Fibroblast of skin of back (primary cell): Measurements from ENCODE around the gene NDUFS7. TPM values are rescaled to one million over a fixed set of nuclear protein-coding genes. Genes with fewer than 3 reads are reported as not detected.
A peak's percentile ranks its signal among the peaks of the same experiment; 100 is the strongest.

Experiments used
- DNase-seq: peaks from one replicate; pipeline ENCODE4 v3.0.0-alpha.2; 2013
- polyA plus RNA-seq, 2 experiments: library from polyadenylated mRNA; unstranded; fragments of 120-200 nt; gene quantifications; one replicate each; pipeline ENCODE4 v1.2.1, GENCODE V29; 2013; ENCODE audit not compliant: insufficient read length in 2 of 2

NDUFS7 gene
- 68.4 TPM for polyA plus RNA-seq (2013, experiment 1 of 2; ENCODE audit: insufficient read length)
- 48.1 TPM for polyA plus RNA-seq (2013, experiment 2 of 2; ENCODE audit: insufficient read length)

- DNase-seq, result peak; percentile 89
These were observed at the start of gene NDUFS7 for GRCh38 chr19:1383312-1384084. Gene NDUFS7, plus strand, starts transcription at chr19:1383907. Its CDS starts 20 bp downstream, at chr19:1383927.

GRCh38 chr19:1336079-1336684 is 47.5 kb upstream of the NDUFS7 start:
- DNase-seq, result no peak

GRCh38 chr19:1340681-1341469 is 42.8 kb upstream of the NDUFS7 start:
- no peak for DNase-seq

- no peak for DNase-seq
These were observed 40.7 kb upstream of the NDUFS7 start for GRCh38 chr19:1343041-1343440.

- DNase-seq, result no peak
These were observed 34.5 kb upstream of the NDUFS7 start for GRCh38 chr19:1349211-1349610.

DNA sequence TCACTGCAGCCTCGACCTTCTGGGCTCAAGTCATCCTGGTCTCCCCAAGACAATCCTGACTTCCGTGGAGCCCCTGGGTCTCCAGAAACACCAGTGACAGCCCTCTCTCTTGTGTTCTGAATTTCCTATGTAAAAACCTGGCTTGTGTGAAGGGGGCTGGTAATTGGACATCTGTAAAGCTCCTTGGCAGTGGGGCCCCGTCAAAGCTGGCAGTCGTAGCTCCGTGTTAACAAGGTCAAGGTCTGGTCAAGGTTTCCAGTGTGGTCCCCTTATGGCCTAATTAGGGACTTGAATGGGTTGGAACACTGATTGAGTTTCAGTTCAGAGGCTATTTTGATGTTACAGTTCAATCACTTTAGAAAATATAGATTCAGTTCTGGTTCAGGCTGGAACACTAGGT is 32.8 kb upstream of the NDUFS7 start:
- no peak for DNase-seq

GRCh38 chr19:1351381-1351851 is 32.3 kb upstream of the NDUFS7 start:
- DNase-seq, result no peak

DNA sequence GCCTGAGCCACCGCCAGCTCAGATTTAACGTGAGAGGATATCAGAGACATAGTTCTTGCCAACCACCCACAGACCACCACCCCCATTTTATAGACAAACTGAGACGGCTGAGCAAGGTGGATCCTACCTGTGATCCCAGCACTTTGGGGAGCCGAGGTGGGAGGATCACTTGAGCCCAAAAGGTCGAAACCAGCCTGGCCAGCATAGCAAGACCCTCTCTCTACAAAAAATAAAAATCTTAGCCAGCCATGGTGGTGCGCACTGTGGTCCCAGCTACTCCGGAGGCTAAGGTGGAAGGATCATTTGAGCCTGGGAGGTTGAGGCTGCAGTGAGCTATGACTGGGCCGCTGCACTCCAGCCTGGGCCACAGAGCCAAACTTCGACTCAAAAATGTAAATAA is 30.6 kb upstream of the NDUFS7 start:
- DNase-seq, result no peak

- no peak for DNase-seq
These were observed 28.6 kb upstream of the NDUFS7 start for GRCh38 chr19:1354970-1355567.

DNA sequence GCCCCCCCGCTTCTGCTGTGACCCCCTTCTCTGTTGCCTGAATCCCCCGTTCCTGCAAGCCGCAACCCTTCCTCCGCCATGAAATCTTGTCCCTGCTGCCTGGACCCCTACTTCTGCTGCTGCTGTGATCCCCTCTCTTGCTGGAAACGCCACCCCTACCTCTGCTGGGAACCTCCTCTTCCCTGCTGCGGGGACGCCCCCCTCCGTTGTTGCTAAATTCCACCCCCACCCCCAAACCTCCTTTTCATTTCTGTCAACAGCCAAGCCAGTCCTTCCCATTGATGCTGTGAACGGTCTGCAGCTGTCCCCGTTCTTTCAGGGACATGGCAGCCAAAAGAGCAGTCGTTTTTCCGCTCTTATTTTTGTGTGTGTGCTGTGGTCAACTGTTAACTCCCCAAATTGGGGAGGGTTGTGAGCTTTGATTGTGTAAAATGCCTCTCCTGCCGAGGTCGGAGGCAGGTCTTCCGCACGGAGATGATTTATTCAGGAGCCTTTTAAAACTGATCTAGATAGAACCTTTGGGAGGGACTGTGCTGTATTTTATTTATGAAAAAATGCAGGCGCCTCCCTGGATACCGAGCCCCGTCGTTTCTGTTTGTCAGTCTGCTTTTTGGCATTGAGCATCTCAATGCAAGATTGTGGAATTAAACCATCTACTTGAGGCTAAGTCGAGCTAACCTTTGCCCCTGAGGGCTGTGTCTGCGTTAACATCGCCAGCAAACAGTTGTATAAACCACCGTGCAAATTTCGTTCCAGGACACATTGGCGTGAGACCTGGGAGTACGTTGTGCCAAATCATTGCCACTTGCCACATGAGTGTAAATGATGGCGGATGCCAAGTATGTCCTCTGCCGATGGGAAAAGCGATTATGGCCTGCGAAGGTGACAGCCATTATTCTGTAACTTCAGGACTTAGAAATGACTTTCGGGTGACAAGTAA is 27.9 kb upstream of the NDUFS7 start:
- no peak for DNase-seq

GRCh38 chr19:1356508-1356865 is 27.2 kb upstream of the NDUFS7 start:
- DNase-seq, result no peak

- no peak for DNase-seq
These were observed 26.1 kb upstream of the NDUFS7 start for GRCh38 chr19:1357531-1358109.

DNA sequence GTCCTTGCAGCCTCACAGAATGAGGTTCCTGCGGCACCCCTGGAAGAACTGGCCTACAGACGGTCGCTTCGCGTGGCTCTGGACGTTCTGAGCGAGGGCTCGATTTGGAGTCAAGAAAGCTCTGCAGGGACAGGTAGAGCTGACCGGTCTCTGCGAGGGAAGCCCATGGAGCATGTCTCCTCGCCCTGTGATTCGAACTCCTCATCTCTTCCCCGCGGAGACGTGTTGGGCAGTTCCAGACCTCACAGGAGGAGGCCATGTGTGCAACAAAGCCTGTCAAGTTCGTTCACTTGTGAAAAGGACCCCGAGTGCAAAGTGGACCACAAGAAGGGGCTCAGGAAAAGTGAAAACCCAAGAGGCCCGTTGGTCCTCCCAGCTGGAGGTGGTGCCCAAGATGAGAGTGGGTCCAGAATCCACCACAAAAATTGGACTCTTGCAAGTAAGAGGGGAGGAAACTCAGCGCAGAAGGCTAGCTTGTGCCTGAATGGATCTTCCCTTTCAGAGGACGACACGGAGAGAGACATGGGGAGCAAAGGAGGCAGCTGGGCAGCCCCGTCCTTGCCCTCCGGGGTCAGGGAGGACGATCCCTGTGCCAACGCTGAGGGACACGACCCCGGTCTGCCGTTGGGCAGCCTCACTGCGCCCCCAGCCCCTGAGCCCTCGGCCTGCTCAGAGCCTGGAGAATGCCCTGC is 23.4 kb upstream of the NDUFS7 start:
- DNase-seq, result no peak

GRCh38 chr19:1360818-1361461 is 22.8 kb upstream of the NDUFS7 start:
- DNase-seq, result peak; percentile 74

DNA sequence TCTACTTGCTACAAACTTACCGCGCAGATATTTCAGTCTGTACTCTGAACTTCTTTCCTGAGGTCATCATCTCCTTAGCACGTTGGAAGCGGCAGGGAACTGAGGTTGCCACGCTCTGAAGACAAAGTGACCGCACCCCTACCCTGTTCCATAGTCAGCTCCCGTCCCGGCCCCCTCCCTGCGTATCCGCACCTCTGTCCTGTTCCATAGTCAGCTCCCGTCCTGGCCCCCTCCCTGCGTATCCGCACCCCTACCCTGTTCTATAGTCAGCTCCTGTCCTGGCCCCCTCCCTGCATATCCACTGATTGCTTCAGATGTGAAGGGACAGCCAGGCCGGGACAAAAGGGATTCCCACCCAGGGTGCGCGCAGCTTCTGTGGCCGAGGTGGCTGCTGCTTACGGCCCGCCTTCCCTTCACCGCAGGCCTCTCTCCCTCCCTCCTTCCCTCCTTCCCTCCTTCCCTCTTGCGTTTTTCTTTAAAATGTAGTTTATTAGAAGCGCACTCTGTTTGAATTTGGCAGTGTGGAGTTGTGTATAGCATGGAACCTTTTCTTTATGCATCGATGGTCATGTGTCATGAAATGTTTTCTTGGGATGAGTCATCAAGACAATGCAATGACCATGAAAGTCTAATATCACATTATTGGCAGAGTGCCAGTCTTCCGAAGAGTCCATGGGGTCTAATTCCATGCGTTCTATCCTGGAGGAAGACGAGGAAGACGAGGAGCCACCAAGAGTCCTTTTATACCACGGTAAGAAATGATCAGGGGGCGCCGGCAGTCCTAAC is 21.9 kb upstream of the NDUFS7 start:
- DNase-seq, result peak; percentile 93

- no peak for DNase-seq
These were observed 21.1 kb upstream of the NDUFS7 start for GRCh38 chr19:1362387-1363257.

DNA sequence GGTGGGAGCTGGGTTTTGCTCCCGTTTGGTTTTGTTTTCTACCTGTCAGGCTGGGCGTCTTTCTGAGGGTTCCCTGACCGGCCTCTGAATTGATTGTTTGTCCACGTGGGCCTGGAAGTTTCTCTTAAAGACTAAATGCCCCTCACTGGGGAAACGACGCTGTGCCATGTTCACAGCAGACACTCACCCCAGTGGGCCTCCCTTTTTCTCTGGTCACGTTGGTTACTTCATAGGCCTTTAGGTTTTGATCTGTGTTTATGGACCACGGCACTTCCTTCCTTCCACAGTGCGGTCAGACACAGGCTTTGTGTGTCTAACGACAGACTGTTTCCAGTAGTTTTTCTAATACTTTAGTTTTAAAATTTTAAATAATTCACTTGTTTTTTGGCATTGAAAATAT is 20.1 kb upstream of the NDUFS7 start:
- no peak for DNase-seq

- DNase-seq, result no peak
These were observed 19.5 kb upstream of the NDUFS7 start for GRCh38 chr19:1364070-1364704.
